ENCODE data around the gene MYADM. TPM values are rescaled to one million over a fixed set of nuclear protein-coding genes. Genes with fewer than 3 reads are reported as not detected.

Gene MYADM
- polyA plus RNA-seq, 1 donor from 2014 or later, result 2.5 TPM

- no peaks in the 10 kb centered on the region for H3K36me3 ChIP-seq (ENCODE audit: insufficient read depth, low read length)
- H3K9ac ChIP-seq (ENCODE audit: low read length), result no peak overlapping the region
- no peak overlapping the region for H3K27ac ChIP-seq (ENCODE audit: low read length)
- H3F3A ChIP-seq (ENCODE audit: insufficient read depth, low read length, poor library complexity, severe bottlenecking), result no peaks in the 10 kb centered on the region
- no peaks in the 10 kb centered on the region for H3K79me2 ChIP-seq (replicated peaks; ENCODE audit: insufficient read depth, low read length)
- H3K27me3 ChIP-seq (ENCODE audit: insufficient read depth, low read depth, low read length), result no peaks in the 10 kb centered on the region
- H2AFZ ChIP-seq (ENCODE audit: low read depth, low read length), result no peak overlapping the region
- H4K20me1 ChIP-seq (ENCODE audit: insufficient read depth), result no peaks in the 10 kb centered on the region
- no peak overlapping the region for H3K4me3 ChIP-seq (ENCODE audit: low read length)
- no peak for TF ChIP-seq EP300 (conservative IDR thresholded peaks at IDR 0.05; ENCODE audit: poor library complexity, severe bottlenecking)
- no peak for TF ChIP-seq CTCF (IDR thresholded peaks at IDR 0.05; ENCODE audit: poor library complexity, severe bottlenecking)
- no peak for TF ChIP-seq POLR2AphosphoS5 (IDR thresholded peaks at IDR 0.05)
- no peak for TF ChIP-seq REST (IDR thresholded peaks at IDR 0.05; ENCODE audit: borderline replicate concordance)
- TF ChIP-seq EZH2 (IDR thresholded peaks at IDR 0.05; ENCODE audit: borderline replicate concordance, insufficient read depth, low read length, poor library complexity, severe bottlenecking), result no peak
- no peak for TF ChIP-seq SMC3 (conservative IDR thresholded peaks at IDR 0.05; ENCODE audit: poor library complexity)
- no peak for TF ChIP-seq RAD21 (conservative IDR thresholded peaks at IDR 0.05)
- TF ChIP-seq TAF1 (IDR thresholded peaks at IDR 0.05; ENCODE audit: low read depth), result no peak
- no peak for TF ChIP-seq MXI1 (conservative IDR thresholded peaks at IDR 0.05; ENCODE audit: poor library complexity, severe bottlenecking)
- H3K4me2 ChIP-seq (ENCODE audit: low read length), result no peak overlapping the region
- H3K9me3 ChIP-seq (ENCODE audit: low read length), result no peaks in the 10 kb centered on the region
- H3K9me2 ChIP-seq (ENCODE audit: insufficient read depth, low read length), result no peaks in the 10 kb centered on the region
These were observed 6.9 kb downstream of the MYADM start for GRCh38 chr19:53874606-53874990.

- Histone ChIP-seq H3K9me3 (ENCODE audit: low read length) (no peaks in the 10 kb centered on the region), H4K20me1 (ENCODE audit: insufficient read depth) (no peaks in the 10 kb centered on the region), H3K9me2 (ENCODE audit: insufficient read depth, low read length) (no peaks in the 10 kb centered on the region), H3F3A (ENCODE audit: insufficient read depth, low read length, poor library complexity, severe bottlenecking) (no peaks in the 10 kb centered on the region), H3K27ac (ENCODE audit: low read length) (no peak overlapping the region), H2AFZ (ENCODE audit: low read depth, low read length) (no peak overlapping the region), H3K4me2 (ENCODE audit: low read length) (no peak overlapping the region), H3K79me2 (replicated peaks; ENCODE audit: insufficient read depth, low read length) (no peaks in the 10 kb centered on the region), H3K9ac (ENCODE audit: low read length) (no peak overlapping the region), H3K4me3 (ENCODE audit: low read length) (no peak overlapping the region), H3K27me3 (ENCODE audit: insufficient read depth, low read depth, low read length) (no peaks in the 10 kb centered on the region), H3K36me3 (ENCODE audit: insufficient read depth, low read length) (no peaks in the 10 kb centered on the region)
- TF ChIP-seq POLR2AphosphoS5 (IDR thresholded peaks at IDR 0.05) (no peak), EP300 (conservative IDR thresholded peaks at IDR 0.05; ENCODE audit: poor library complexity, severe bottlenecking) (no peak), EZH2 (IDR thresholded peaks at IDR 0.05; ENCODE audit: borderline replicate concordance, insufficient read depth, low read length, poor library complexity, severe bottlenecking) (no peak), MXI1 (conservative IDR thresholded peaks at IDR 0.05; ENCODE audit: poor library complexity, severe bottlenecking) (no peak), CTCF (IDR thresholded peaks at IDR 0.05; ENCODE audit: poor library complexity, severe bottlenecking) (no peak), RAD21 (conservative IDR thresholded peaks at IDR 0.05) (no peak), REST (IDR thresholded peaks at IDR 0.05; ENCODE audit: borderline replicate concordance) (no peak), SMC3 (conservative IDR thresholded peaks at IDR 0.05; ENCODE audit: poor library complexity) (no peak), TAF1 (IDR thresholded peaks at IDR 0.05; ENCODE audit: low read depth) (no peak)
These were observed 8.1 kb downstream of the MYADM start for GRCh38 chr19:53875602-53876325.

Data from neural cell (in vitro differentiated cells).